CD4-positive, alpha-beta T cell treated with Interferon gamma for 1 hour (primary cell): ENCODE results near the gene SMAD2.
A peak's percentile ranks its signal among the peaks of the same experiment; 100 is the strongest.
"Not testable (repeated sequence)": the region's sequence is repeated elsewhere in the genome, so short reads cannot be mapped to it uniquely, and the experiment has no call there.

Source experiments
- DNase-seq: peaks from one replicate; pipeline ENCODE4 v3.0.0-alpha.2; 2020

SMAD2 gene

GRCh38 chr18:47930199-47930930 lies at the start of gene SMAD2:
SMAD2 (minus strand) TSS chr18:47930659; CDS start chr18:47896756, 33,903 bp downstream.
- peak; percentile 72 for DNase-seq

GRCh38 chr18:47979611-47980200 lies 49.2 kb upstream of the SMAD2 start:
- no peak for DNase-seq

- DNase-seq, result no peak
Observed at GRCh38 chr18:47978603-47979002, 48.1 kb upstream of the SMAD2 start.

- no peak for DNase-seq
Observed at GRCh38 chr18:47978141-47978540, 47.7 kb upstream of the SMAD2 start.

GRCh38 chr18:47975701-47976100 lies 45.2 kb upstream of the SMAD2 start:
- DNase-seq, result no peak

GRCh38 chr18:47975105-47975504 lies 44.6 kb upstream of the SMAD2 start:
- DNase-seq, result no peak

- DNase-seq, result no peak
Observed at GRCh38 chr18:47970664-47971531, 40.4 kb upstream of the SMAD2 start.

- DNase-seq, result no peak
Observed at GRCh38 chr18:47969816-47970215, 39.4 kb upstream of the SMAD2 start.

- no peak for DNase-seq
Observed at GRCh38 chr18:47968721-47969120, 38.3 kb upstream of the SMAD2 start.

- DNase-seq, result no peak
Observed at GRCh38 chr18:47968006-47968676, 37.7 kb upstream of the SMAD2 start.

GRCh38 chr18:47964053-47964452 lies 33.6 kb upstream of the SMAD2 start:
- no peak for DNase-seq

GRCh38 chr18:47961003-47961402 lies 30.5 kb upstream of the SMAD2 start:
- not testable (repeated sequence) for DNase-seq

- peak; percentile 29 for DNase-seq
Observed at GRCh38 chr18:47953471-47953931, 23.0 kb upstream of the SMAD2 start.

GRCh38 chr18:47950511-47950910 lies 20.1 kb upstream of the SMAD2 start:
- no peak for DNase-seq

- DNase-seq, result no peak
Observed at GRCh38 chr18:47949202-47949601, 18.7 kb upstream of the SMAD2 start.

GRCh38 chr18:47946889-47947288 lies 16.4 kb upstream of the SMAD2 start:
- no peak for DNase-seq

GRCh38 chr18:47944972-47945852 lies 14.8 kb upstream of the SMAD2 start:
- DNase-seq, result no peak

- DNase-seq, result no peak
Observed at GRCh38 chr18:47936952-47937351, 6.5 kb upstream of the SMAD2 start.

GRCh38 chr18:47935321-47936055 lies 5.0 kb upstream of the SMAD2 start:
- no peak for DNase-seq

GRCh38 chr18:47932603-47933002 lies 2.1 kb upstream of the SMAD2 start:
- no peak for DNase-seq

GRCh38 chr18:47932190-47932589 lies 1.7 kb upstream of the SMAD2 start:
- no peak for DNase-seq
